Fibroblast of pulmonary artery (primary cell): Measurements from ENCODE around the gene OPTN.

Source experiments
- DNase-seq: peaks from one replicate; pipeline ENCODE4 v3.0.0-alpha.2; 2010; ENCODE audit warnings: low read depth
- H3K4me3 ChIP-seq: replicated peaks from 2 replicates; pipeline ENCODE4 v1.5.1; 2011; ENCODE audit warnings: low read depth, mild to moderate bottlenecking, control low read depth, low read length, moderate library complexity
- CTCF ChIP-seq: IDR thresholded peaks from 2 replicates; pipeline ENCODE4 v1.5.1; 2011; ENCODE audit warnings: mild to moderate bottlenecking, control low read depth, low read length, inconsistent platforms; ENCODE audit errors: missing control alignments

OPTN gene

GRCh38 chr10:13173616-13174015 lies 73.7 kb downstream of the OPTN start:
- TF ChIP-seq CTCF, result no peak
- no peak for DNase-seq
- no peak overlapping the region for H3K4me3 ChIP-seq

- no peak overlapping the region for H3K4me3 ChIP-seq
- DNase-seq, result no peak
- no peak for TF ChIP-seq CTCF
Measured at GRCh38 chr10:13180788-13181187, 80.8 kb downstream of the OPTN start.

GRCh38 chr10:13182424-13182823 lies 82.5 kb downstream of the OPTN start:
- no peak for DNase-seq
- H3K4me3 ChIP-seq, result no peak overlapping the region
- no peak for TF ChIP-seq CTCF

- no peak for TF ChIP-seq CTCF
- no peak overlapping the region for H3K4me3 ChIP-seq
- DNase-seq, result no peak
Measured at GRCh38 chr10:13183625-13184024, 83.7 kb downstream of the OPTN start.

GRCh38 chr10:13184276-13184675 lies 84.3 kb downstream of the OPTN start:
- no peak for TF ChIP-seq CTCF
- DNase-seq, result no peak
- H3K4me3 ChIP-seq, result no peak overlapping the region

- no peak overlapping the region for H3K4me3 ChIP-seq
- TF ChIP-seq CTCF, result no peak
- no peak for DNase-seq
Measured at GRCh38 chr10:13184730-13185514, 85.0 kb downstream of the OPTN start.

GRCh38 chr10:13187135-13187534 lies 87.2 kb downstream of the OPTN start:
- TF ChIP-seq CTCF, result no peak
- no peak overlapping the region for H3K4me3 ChIP-seq
- no peak for DNase-seq
